AG04449 (cell line): ENCODE data around the gene HERC5.

Source experiments
- CTCF ChIA-PET: fragments of 350-600 bp; formaldehyde crosslinking; extraction: SDS; loops from one replicate; lab custom pipeline; 2021; ENCODE audit warnings: antibody characterized with exemption; lab: Yijun Ruan, JAX
- POLR2A ChIA-PET: fragments of 400-600, 350-600 bp; formaldehyde crosslinking; extraction: SDS; loops from one replicate; lab custom pipeline; 2020; ENCODE audit warnings: antibody characterized with exemption, inconsistent platforms; lab: Yijun Ruan, JAX
- DNase-seq: peaks from one replicate; pipeline ENCODE4 v3.0.0-alpha.2; 2010; ENCODE audit warnings: low read depth, low spot score
- H3K4me3 ChIP-seq: 2 replicates; pipeline ENCODE4 v1.5.1; 2011; ENCODE audit warnings: low read depth, mild to moderate bottlenecking, control low read depth, low read length
- CTCF ChIP-seq: IDR thresholded peaks from one replicate; pipeline ENCODE4 v1.5.1; 2011; ENCODE audit warnings: mild to moderate bottlenecking, moderate library complexity, low read length, control low read depth, inconsistent platforms; ENCODE audit not compliant: insufficient read depth; ENCODE audit errors: missing control alignments

The HERC5 gene

GRCh38 chr4:88451205-88451604 lies 5.7 kb upstream of the HERC5 start:
- ChIA-PET POLR2A (no interaction called here), CTCF (no interaction called here)
- no peak for DNase-seq
- no peak for TF ChIP-seq CTCF
- H3K4me3 ChIP-seq: no peak overlapping the region

- no peak for TF ChIP-seq CTCF
- no peak overlapping the region for H3K4me3 ChIP-seq
- CTCF ChIA-PET: no interaction called here
- POLR2A ChIA-PET: no interaction called here
- DNase-seq: no peak
Observed at GRCh38 chr4:88452912-88453311, 4.0 kb upstream of the HERC5 start.

- ChIA-PET POLR2A (no interaction called here), CTCF (interaction anchor here (0.8 to 4.0 kb wide), 8 partner anchors 12 to 240 kb away, joined by 3 to 32 read pairs (median 3); no protein-coding TSS in a partner anchor)
- no peak for DNase-seq
Observed at GRCh38 chr4:88457307-88458103, 586 bp downstream of the HERC5 start.

GRCh38 chr4:88458104-88458740 lies 1.3 kb downstream of the HERC5 start:
- no peak for DNase-seq
- no peak overlapping the region for H3K4me3 ChIP-seq
- ChIA-PET CTCF (interaction anchor here (1.0 to 4.0 kb wide), 2 partner anchors 86 to 240 kb away, joined by 3 to 32 read pairs; no protein-coding TSS in a partner anchor), POLR2A (no interaction called here)
- no peak for TF ChIP-seq CTCF

More at GRCh38 chr4:88457307-88458103, 586 bp downstream of the HERC5 start:
- H3K4me3 ChIP-seq: peak overlapping the region; percentile 59
- TF ChIP-seq CTCF: no peak

- ChIA-PET POLR2A (no interaction called here), CTCF (no interaction called here)
- TF ChIP-seq CTCF: no peak
- H3K4me3 ChIP-seq: no peak overlapping the region
- no peak for DNase-seq
Observed at GRCh38 chr4:88465653-88466192, 8.8 kb downstream of the HERC5 start.

- no peak for DNase-seq
- no peak overlapping the region for H3K4me3 ChIP-seq
- POLR2A ChIA-PET: no interaction called here
- CTCF ChIA-PET: no interaction called here
- TF ChIP-seq CTCF: no peak
Observed at GRCh38 chr4:88467392-88467791, 10.5 kb downstream of the HERC5 start.
